ENCODE data around the gene DLGAP4.

DLGAP4 gene

GRCh38 chr20:36353740-36354139, 47.6 kb downstream of the DLGAP4 start:
- no peak overlapping the region for H3K27ac ChIP-seq
- TF ChIP-seq, protein P1, sequence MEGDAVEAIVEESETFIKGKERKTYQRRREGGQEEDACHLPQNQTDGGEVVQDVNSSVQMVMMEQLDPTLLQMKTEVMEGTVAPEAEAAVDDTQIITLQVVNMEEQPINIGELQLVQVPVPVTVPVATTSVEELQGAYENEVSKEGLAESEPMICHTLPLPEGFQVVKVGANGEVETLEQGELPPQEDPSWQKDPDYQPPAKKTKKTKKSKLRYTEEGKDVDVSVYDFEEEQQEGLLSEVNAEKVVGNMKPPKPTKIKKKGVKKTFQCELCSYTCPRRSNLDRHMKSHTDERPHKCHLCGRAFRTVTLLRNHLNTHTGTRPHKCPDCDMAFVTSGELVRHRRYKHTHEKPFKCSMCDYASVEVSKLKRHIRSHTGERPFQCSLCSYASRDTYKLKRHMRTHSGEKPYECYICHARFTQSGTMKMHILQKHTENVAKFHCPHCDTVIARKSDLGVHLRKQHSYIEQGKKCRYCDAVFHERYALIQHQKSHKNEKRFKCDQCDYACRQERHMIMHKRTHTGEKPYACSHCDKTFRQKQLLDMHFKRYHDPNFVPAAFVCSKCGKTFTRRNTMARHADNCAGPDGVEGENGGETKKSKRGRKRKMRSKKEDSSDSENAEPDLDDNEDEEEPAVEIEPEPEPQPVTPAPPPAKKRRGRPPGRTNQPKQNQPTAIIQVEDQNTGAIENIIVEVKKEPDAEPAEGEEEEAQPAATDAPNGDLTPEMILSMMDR (conservative IDR thresholded peaks at IDR 0.05), result no peak

GRCh38 chr20:36355469-36356171, 49.5 kb downstream of the DLGAP4 start:
- H3K27ac ChIP-seq, result no peak overlapping the region
- TF ChIP-seq, protein P1 (conservative IDR thresholded peaks at IDR 0.05), result no peak

GRCh38 chr20:36359668-36360406, 53.7 kb downstream of the DLGAP4 start:
- no peak overlapping the region for H3K27ac ChIP-seq
- TF ChIP-seq, protein P1 (conservative IDR thresholded peaks at IDR 0.05), result no peak

- no peak overlapping the region for H3K27ac ChIP-seq
- TF ChIP-seq, protein P1 (conservative IDR thresholded peaks at IDR 0.05), result no peak
These were observed 54.3 kb downstream of the DLGAP4 start for GRCh38 chr20:36360429-36360828.

- TF ChIP-seq, protein P1 (conservative IDR thresholded peaks at IDR 0.05), result no peak
- H3K27ac ChIP-seq, result no peak overlapping the region
These were observed 55.3 kb downstream of the DLGAP4 start for GRCh38 chr20:36361406-36361805.

- no peak overlapping the region for H3K27ac ChIP-seq
- TF ChIP-seq, protein P1 (conservative IDR thresholded peaks at IDR 0.05), result no peak
These were observed 56.1 kb downstream of the DLGAP4 start for GRCh38 chr20:36362261-36362660.

GRCh38 chr20:36362978-36363713, 57.0 kb downstream of the DLGAP4 start:
- TF ChIP-seq, protein P1 (conservative IDR thresholded peaks at IDR 0.05), result no peak
- no peak overlapping the region for H3K27ac ChIP-seq
